CD4-positive, alpha-beta T cell (primary cell): Measurements from ENCODE around the gene ZNF467. TPM values are rescaled to one million over a fixed set of nuclear protein-coding genes. Genes with fewer than 3 reads are reported as not detected.

Experiments
- ATAC-seq: fragments of 200-7000 bp; cut with Tn5 transposase; one replicate; pipeline ENCODE4 v1.10.0; 2022; ENCODE audit warnings: mild to moderate bottlenecking; ENCODE audit not compliant: poor library complexity
- CTCF ChIA-PET: fragments of 350-600 bp; sonication (Branson Sonifier 250); formaldehyde crosslinking; loops from one replicate; lab custom pipeline; 2021; ENCODE audit warnings: antibody characterized with exemption, inconsistent platforms; lab: Charles Lee
- POLR2A ChIA-PET: fragments of 350-600 bp; sonication (Branson Sonifier 250); formaldehyde crosslinking; loops from one replicate; lab custom pipeline; 2021; ENCODE audit warnings: antibody characterized with exemption, inconsistent platforms; lab: Charles Lee
- DNase-seq, 14 experiments: peaks; one replicate each; pipeline ENCODE4 v3.0.0-alpha.2; 2013 to 2020; ENCODE audit warnings: mixed read lengths in 2 of 14
- H3K27ac ChIP-seq, 2 donors: one replicate each; pipeline versions ENCODE4 v1.5.1 to v1.7.0; 2013; ENCODE audit warnings: low read length in 2 of 2, low read depth in 1 of 2, mild to moderate bottlenecking in 1 of 2
- H3K27me3 ChIP-seq, 2 experiments: 1 replicate in 1 of 2; 2 replicates in 1 of 2; pipeline versions ENCODE4 v1.6.1 to v1.7.0; 2013; ENCODE audit warnings: low read length in 2 of 2, control low read depth in 1 of 2, mild to moderate bottlenecking in 1 of 2, moderate library complexity in 1 of 2; ENCODE audit not compliant: insufficient read depth in 2 of 2, control insufficient read depth in 1 of 2
- H3K36me3 ChIP-seq: one replicate; pipeline ENCODE4 v1.6.1; 2013; ENCODE audit warnings: low read length, control low read depth; ENCODE audit not compliant: insufficient read depth
- H3K4me1 ChIP-seq: one replicate; pipeline ENCODE4 v1.6.1; 2013; ENCODE audit warnings: low read length, control low read depth; ENCODE audit not compliant: insufficient read depth
- H3K4me3 ChIP-seq: one replicate; pipeline ENCODE4 v1.5.1; 2013; ENCODE audit warnings: mild to moderate bottlenecking, low read length, moderate library complexity
- H3K9me3 ChIP-seq, 2 experiments: 1 replicate in 1 of 2; 2 replicates in 1 of 2; pipeline versions ENCODE4 v1.6.1 to v1.7.0; 2013; ENCODE audit warnings: low read length in 2 of 2, mild to moderate bottlenecking in 2 of 2, control low read depth in 1 of 2, moderate library complexity in 1 of 2; ENCODE audit not compliant: control insufficient read depth in 1 of 2, insufficient read depth in 1 of 2
- H3K27ac Mint-ChIP-seq: one replicate; pipeline ENCODE4 v1.8.0; 2020; ENCODE audit warnings: mixed read lengths
- H3K27me3 Mint-ChIP-seq: one replicate; pipeline ENCODE4 v1.8.0; 2021; ENCODE audit warnings: mixed read lengths
- H3K36me3 Mint-ChIP-seq: one replicate; pipeline ENCODE4 v1.8.0; 2021; ENCODE audit warnings: low read depth, mixed read lengths
- H3K4me1 Mint-ChIP-seq: one replicate; pipeline ENCODE4 v1.8.0; 2021; ENCODE audit warnings: low read depth, mixed read lengths
- H3K4me3 Mint-ChIP-seq: one replicate; pipeline ENCODE4 v1.8.0; 2020; ENCODE audit warnings: mild to moderate bottlenecking, mixed read lengths
- H3K9me3 Mint-ChIP-seq: one replicate; pipeline ENCODE4 v1.8.0; 2020; ENCODE audit warnings: mixed read lengths
- intact Hi-C, 2 experiments: fragments of 100-400 bp; cut with DNase I in 1 of 2; cut with micrococcal nuclease in 1 of 2; formaldehyde crosslinking; loops; one replicate each; pipeline versions ENCODE4 v1.15.1 to v1.9.0; 2023 to 2025; cut with DNase I, micrococcal nuclease
- total RNA-seq, 174 experiments: library from RNA in 2 of 174; stranded (reverse) in 2 of 174; gene quantifications; one replicate each; pipeline ENCODE4 v1.2.3 and lab custom pipeline; 2021 to 2026
- TF ChIP-seq, protein P1 (sequence below): fragments of 200-600 bp; IDR thresholded peaks from one replicate; pipeline ENCODE4 v1.8.0; 2022; ENCODE audit warnings: antibody characterized with exemption, mild to moderate bottlenecking

Gene ZNF467
- total RNA-seq, 2 experiments from 2014 or later = 4.1 to 4.3 TPM

DNA sequence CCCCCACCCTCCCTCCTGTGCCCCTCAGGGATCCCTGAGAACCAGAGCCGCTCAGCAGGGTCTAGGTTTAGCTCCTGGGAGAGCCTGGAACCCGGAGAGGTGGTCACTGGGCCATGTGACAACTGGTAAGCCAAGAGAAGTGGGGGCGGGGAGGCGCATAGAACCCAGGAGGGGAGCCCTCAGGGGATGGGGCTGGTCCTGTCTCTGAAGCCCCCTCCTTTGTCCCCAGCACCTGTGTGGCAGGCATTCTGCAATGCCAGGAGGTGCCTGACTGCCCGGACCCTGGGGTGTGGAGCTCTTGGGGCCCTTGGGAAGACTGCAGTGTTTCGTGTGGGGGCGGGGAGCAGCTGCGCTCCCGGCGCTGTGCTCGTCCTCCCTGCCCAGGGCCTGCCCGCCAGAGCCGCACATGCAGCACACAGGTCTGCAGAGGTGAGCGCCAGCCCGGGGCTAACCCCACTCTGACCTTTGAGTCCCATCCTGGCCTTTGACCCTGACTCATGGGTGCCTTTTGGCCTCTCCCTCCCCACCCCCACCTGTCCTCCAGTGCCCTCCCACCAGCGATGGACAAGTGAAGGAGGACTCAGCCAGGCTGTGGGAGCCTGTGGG is 42.4 kb upstream of the ZNF467 start:
- ChIA-PET CTCF (no interaction called here), POLR2A (no interaction called here)
- Histone ChIP-seq H3K9me3 (no peaks in the 10 kb centered on the region), H3K36me3 (no peaks in the 10 kb centered on the region), H3K27me3 (no peaks in the 10 kb centered on the region), H3K4me1 (no peaks in the 10 kb centered on the region), H3K4me3 (no peak overlapping the region), H3K27ac (no peak overlapping the region)
- no peaks in the 10 kb centered on the region for H3K36me3 Mint-ChIP-seq
- H3K4me3 Mint-ChIP-seq = no peak overlapping the region
- DNase-seq (no peak), ATAC-seq (no peak)
- no peaks in the 10 kb centered on the region for H3K4me1 Mint-ChIP-seq
- no peaks in the 10 kb centered on the region for H3K27me3 Mint-ChIP-seq
- H3K27ac Mint-ChIP-seq = no peak overlapping the region
- intact Hi-C loops = no loop called here
- TF ChIP-seq, protein P1, sequence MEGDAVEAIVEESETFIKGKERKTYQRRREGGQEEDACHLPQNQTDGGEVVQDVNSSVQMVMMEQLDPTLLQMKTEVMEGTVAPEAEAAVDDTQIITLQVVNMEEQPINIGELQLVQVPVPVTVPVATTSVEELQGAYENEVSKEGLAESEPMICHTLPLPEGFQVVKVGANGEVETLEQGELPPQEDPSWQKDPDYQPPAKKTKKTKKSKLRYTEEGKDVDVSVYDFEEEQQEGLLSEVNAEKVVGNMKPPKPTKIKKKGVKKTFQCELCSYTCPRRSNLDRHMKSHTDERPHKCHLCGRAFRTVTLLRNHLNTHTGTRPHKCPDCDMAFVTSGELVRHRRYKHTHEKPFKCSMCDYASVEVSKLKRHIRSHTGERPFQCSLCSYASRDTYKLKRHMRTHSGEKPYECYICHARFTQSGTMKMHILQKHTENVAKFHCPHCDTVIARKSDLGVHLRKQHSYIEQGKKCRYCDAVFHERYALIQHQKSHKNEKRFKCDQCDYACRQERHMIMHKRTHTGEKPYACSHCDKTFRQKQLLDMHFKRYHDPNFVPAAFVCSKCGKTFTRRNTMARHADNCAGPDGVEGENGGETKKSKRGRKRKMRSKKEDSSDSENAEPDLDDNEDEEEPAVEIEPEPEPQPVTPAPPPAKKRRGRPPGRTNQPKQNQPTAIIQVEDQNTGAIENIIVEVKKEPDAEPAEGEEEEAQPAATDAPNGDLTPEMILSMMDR = no peak
- no peaks in the 10 kb centered on the region for H3K9me3 Mint-ChIP-seq

DNA sequence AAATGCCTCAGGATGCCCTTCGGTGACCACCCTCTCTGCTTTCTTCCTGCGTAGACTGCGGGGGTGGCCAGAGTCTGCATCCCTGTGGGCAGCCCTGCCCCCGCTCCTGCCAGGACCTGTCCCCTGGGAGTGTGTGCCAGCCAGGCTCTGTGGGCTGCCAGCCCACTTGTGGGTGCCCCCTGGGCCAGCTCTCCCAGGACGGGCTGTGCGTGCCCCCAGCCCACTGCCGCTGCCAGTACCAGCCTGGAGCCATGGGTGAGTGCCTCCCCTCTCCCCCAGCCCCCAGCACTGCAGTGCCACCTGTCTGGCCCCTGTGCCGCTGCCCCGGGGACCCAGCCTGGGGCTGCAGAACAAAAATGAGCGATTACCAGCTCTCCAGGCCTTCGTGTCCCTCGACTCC is 41.7 kb upstream of the ZNF467 start:
- no peaks in the 10 kb centered on the region for H3K9me3 ChIP-seq

DNA sequence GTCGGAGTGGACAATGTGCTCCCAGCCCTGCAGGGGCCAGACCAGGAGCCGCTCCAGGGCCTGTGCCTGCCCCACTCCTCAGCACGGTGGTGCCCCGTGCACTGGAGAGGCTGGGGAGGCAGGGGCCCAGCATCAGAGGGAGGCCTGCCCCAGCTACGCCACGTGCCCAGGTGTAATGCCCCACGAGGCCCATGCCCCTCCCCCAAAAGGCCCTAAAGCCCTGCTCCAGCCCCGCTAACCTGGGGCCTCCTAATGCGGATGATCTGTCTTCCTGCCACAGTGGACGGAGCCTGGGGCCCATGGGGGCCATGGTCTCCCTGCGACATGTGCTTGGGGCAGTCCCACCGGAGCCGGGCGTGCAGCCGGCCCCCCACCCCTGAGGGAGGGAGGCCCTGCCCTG is 41.1 kb upstream of the ZNF467 start:
- Histone ChIP-seq H3K27me3 (no peaks in the 10 kb centered on the region), H3K9me3 (no peaks in the 10 kb centered on the region), H3K4me1 (no peaks in the 10 kb centered on the region), H3K4me3 (no peak overlapping the region), H3K36me3 (no peaks in the 10 kb centered on the region), H3K27ac (no peak overlapping the region)
- intact Hi-C loops = no loop called here
- H3K4me3 Mint-ChIP-seq = no peak overlapping the region
- H3K27me3 Mint-ChIP-seq = no peaks in the 10 kb centered on the region
- ChIA-PET POLR2A (no interaction called here), CTCF (no interaction called here)
- H3K36me3 Mint-ChIP-seq = no peaks in the 10 kb centered on the region
- TF ChIP-seq, protein P1 = no peak
- no peak overlapping the region for H3K27ac Mint-ChIP-seq
- ATAC-seq (no peak), DNase-seq (no peak)
- H3K4me1 Mint-ChIP-seq = no peaks in the 10 kb centered on the region
- H3K9me3 Mint-ChIP-seq = no peaks in the 10 kb centered on the region

More for the DNA sequence above, 41.7 kb upstream of the ZNF467 start:
- intact Hi-C loops = no loop called here
- TF ChIP-seq, protein P1 = no peak
- Mint-ChIP-seq H3K4me1 (no peaks in the 10 kb centered on the region), H3K27me3 (no peaks in the 10 kb centered on the region), H3K9me3 (no peaks in the 10 kb centered on the region), H3K4me3 (no peak overlapping the region), H3K27ac (no peak overlapping the region), H3K36me3 (no peaks in the 10 kb centered on the region)
- POLR2A ChIA-PET = no interaction called here
- no peaks in the 10 kb centered on the region for H3K36me3 ChIP-seq
- no peaks in the 10 kb centered on the region for H3K4me1 ChIP-seq
- no peaks in the 10 kb centered on the region for H3K27me3 ChIP-seq
- H3K4me3 ChIP-seq = no peak overlapping the region
- ATAC-seq (no peak), DNase-seq (no peak)
- CTCF ChIA-PET = no interaction called here
- no peak overlapping the region for H3K27ac ChIP-seq
